ENCODE data around the gene FAM43B.

The FAM43B gene

GRCh38 chr1:20551161-20551560 is 1.2 kb upstream of the FAM43B start:
- DNase-seq (ENCODE audit: low read depth in 2 of 3, low spot score in 1 of 3) = no peak

- no peak for DNase-seq (ENCODE audit: low read depth in 2 of 3, low spot score in 1 of 3)
These were observed 514 bp downstream of the FAM43B start for GRCh38 chr1:20552728-20553445.

- DNase-seq (ENCODE audit: low read depth in 2 of 3, low spot score in 1 of 3) = no peak
These were observed 2.8 kb downstream of the FAM43B start for GRCh38 chr1:20555025-20555757.

- DNase-seq (ENCODE audit: low read depth in 2 of 3, low spot score in 1 of 3) = no peak
These were observed 3.4 kb downstream of the FAM43B start for GRCh38 chr1:20555758-20556120.

GRCh38 chr1:20558191-20558590 is 5.8 kb downstream of the FAM43B start:
- no peak for DNase-seq (ENCODE audit: low read depth in 2 of 3, low spot score in 1 of 3)

- DNase-seq (ENCODE audit: low read depth in 2 of 3, low spot score in 1 of 3) = no peak
These were observed 8.6 kb downstream of the FAM43B start for GRCh38 chr1:20560966-20561365.

GRCh38 chr1:20565234-20565633 is 12.9 kb downstream of the FAM43B start:
- DNase-seq (ENCODE audit: low read depth in 2 of 3, low spot score in 1 of 3) = no peak

- DNase-seq (ENCODE audit: low read depth in 2 of 3, low spot score in 1 of 3) = no peak
These were observed 17.2 kb downstream of the FAM43B start for GRCh38 chr1:20569523-20570098.

GRCh38 chr1:20571427-20571826 is 19.1 kb downstream of the FAM43B start:
- no peak for DNase-seq (ENCODE audit: low read depth in 2 of 3, low spot score in 1 of 3)

- DNase-seq (ENCODE audit: low read depth in 2 of 3, low spot score in 1 of 3) = no peak
These were observed 21.6 kb downstream of the FAM43B start for GRCh38 chr1:20573987-20574386.

- DNase-seq (ENCODE audit: low read depth in 2 of 3, low spot score in 1 of 3) = peak; percentile 59 to 84 (median 66)
These were observed 22.5 kb downstream of the FAM43B start for GRCh38 chr1:20574686-20575540.

- DNase-seq (ENCODE audit: low read depth in 2 of 3, low spot score in 1 of 3) = no peak
These were observed 23.4 kb downstream of the FAM43B start for GRCh38 chr1:20575541-20576336.

- DNase-seq (ENCODE audit: low read depth in 2 of 3, low spot score in 1 of 3) = no peak
These were observed 25.7 kb downstream of the FAM43B start for GRCh38 chr1:20578062-20578461.

- DNase-seq (ENCODE audit: low read depth in 2 of 3, low spot score in 1 of 3) = no peak
These were observed 26.5 kb downstream of the FAM43B start for GRCh38 chr1:20578721-20579395.

- no peak for DNase-seq (ENCODE audit: low read depth in 2 of 3, low spot score in 1 of 3)
These were observed 32.5 kb downstream of the FAM43B start for GRCh38 chr1:20584890-20585289.

GRCh38 chr1:20586953-20587660 is 34.7 kb downstream of the FAM43B start:
- DNase-seq (ENCODE audit: low read depth in 2 of 3, low spot score in 1 of 3) = no peak

GRCh38 chr1:20587661-20588053 is 35.3 kb downstream of the FAM43B start:
- no peak for DNase-seq (ENCODE audit: low read depth in 2 of 3, low spot score in 1 of 3)

GRCh38 chr1:20588634-20589225 is 36.4 kb downstream of the FAM43B start, which contains the start of gene CDA:
Gene CDA (plus strand): TSS chr1:20589097. CDS start chr1:20589130, 33 bp downstream.
- no peak for DNase-seq (ENCODE audit: low read depth in 2 of 3, low spot score in 1 of 3)
